Measurements from ENCODE around the gene ATP6V1G1.

DNA sequence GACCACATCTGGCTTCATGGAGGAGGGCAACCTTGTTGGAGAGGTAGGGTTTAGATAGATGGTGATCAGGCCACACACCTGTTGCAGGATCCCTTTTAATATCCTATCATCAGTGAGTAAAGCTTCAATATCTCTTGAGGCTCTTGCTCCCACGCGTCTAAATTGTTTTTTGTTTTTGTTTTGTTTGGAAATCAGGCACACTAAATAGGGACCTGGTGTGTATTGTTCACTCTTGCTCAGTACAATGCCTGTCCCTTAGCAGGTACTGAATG lies 20.9 kb downstream of the ATP6V1G1 start:
- TF ChIP-seq, protein P1, sequence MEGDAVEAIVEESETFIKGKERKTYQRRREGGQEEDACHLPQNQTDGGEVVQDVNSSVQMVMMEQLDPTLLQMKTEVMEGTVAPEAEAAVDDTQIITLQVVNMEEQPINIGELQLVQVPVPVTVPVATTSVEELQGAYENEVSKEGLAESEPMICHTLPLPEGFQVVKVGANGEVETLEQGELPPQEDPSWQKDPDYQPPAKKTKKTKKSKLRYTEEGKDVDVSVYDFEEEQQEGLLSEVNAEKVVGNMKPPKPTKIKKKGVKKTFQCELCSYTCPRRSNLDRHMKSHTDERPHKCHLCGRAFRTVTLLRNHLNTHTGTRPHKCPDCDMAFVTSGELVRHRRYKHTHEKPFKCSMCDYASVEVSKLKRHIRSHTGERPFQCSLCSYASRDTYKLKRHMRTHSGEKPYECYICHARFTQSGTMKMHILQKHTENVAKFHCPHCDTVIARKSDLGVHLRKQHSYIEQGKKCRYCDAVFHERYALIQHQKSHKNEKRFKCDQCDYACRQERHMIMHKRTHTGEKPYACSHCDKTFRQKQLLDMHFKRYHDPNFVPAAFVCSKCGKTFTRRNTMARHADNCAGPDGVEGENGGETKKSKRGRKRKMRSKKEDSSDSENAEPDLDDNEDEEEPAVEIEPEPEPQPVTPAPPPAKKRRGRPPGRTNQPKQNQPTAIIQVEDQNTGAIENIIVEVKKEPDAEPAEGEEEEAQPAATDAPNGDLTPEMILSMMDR (IDR thresholded peaks at IDR 0.05) = no peak
- no peak for TF ChIP-seq POLR2A (IDR thresholded peaks at IDR 0.05)

All from uterus (tissue), 2 donors.